Spleen (tissue), 7 donors: ENCODE measurements around the gene BAG1.

Experiments
- POLR2A ChIP-seq, 3 donors: fragments of 450-650 bp; IDR thresholded peaks; one replicate each; pipeline ENCODE4 v1.5.1; 2017; ENCODE audit warnings: antibody characterized with exemption in 3 of 3, mild to moderate bottlenecking in 1 of 3
- TF ChIP-seq, protein P1 (sequence below), 11 experiments: fragments of 200-600 bp in 7 of 11; fragments of 450-650 bp in 4 of 11; sonication (generic) in 4 of 11; IDR thresholded peaks in 8 of 11; conservative IDR thresholded peaks in 3 of 11; 1 replicate in 7 of 11; 2 replicates in 4 of 11; pipeline versions ENCODE4 v1.4.0 to v1.8.0; 2016 to 2021; ENCODE audit warnings: antibody characterized with exemption in 11 of 11, inconsistent platforms in 4 of 11, mild to moderate bottlenecking in 1 of 11
- donor health status: DM: no; HTN: no; CAD: no; lungs with moderate emphysema.
- donor health status: DM: no; HTN: no; CAD: no.
- donor health status: DM: no; HTN: no; CAD: no.

DNA sequence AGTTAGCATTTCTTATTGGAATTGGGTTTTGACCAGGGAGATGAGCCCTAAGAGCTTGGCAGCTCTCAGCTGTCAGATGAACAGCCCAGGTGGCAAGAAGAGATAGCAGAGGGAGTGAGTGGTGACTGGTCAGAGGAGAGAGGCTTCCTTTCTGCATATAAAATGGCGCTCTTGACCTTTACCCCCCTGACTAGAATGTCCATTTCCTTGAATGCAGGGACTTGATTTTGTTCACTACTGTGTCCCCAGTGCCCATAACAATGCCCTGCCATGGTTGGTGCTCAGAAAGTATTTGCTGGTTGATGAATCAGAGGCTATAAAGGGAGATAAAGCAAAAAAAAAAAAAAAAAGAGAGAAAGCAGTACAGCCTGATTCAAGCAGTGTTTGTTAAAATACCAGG, 7.6 kb upstream of the BAG1 start:
- TF ChIP-seq, protein P1, sequence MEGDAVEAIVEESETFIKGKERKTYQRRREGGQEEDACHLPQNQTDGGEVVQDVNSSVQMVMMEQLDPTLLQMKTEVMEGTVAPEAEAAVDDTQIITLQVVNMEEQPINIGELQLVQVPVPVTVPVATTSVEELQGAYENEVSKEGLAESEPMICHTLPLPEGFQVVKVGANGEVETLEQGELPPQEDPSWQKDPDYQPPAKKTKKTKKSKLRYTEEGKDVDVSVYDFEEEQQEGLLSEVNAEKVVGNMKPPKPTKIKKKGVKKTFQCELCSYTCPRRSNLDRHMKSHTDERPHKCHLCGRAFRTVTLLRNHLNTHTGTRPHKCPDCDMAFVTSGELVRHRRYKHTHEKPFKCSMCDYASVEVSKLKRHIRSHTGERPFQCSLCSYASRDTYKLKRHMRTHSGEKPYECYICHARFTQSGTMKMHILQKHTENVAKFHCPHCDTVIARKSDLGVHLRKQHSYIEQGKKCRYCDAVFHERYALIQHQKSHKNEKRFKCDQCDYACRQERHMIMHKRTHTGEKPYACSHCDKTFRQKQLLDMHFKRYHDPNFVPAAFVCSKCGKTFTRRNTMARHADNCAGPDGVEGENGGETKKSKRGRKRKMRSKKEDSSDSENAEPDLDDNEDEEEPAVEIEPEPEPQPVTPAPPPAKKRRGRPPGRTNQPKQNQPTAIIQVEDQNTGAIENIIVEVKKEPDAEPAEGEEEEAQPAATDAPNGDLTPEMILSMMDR (IDR thresholded peaks at IDR 0.05 in 8 of 11, conservative IDR thresholded peaks at IDR 0.05 in 3 of 11): no peak
- TF ChIP-seq POLR2A (IDR thresholded peaks at IDR 0.05): no peak
